Spleen (tissue), 11 donors: ENCODE results near the gene LCMT2. TPM values are rescaled to one million over a fixed set of nuclear protein-coding genes. Genes with fewer than 3 reads are reported as not detected.

Source experiments
- DNase-seq: peaks from one replicate; pipeline ENCODE4 v3.0.0-alpha.2; 2020
- H3K27ac ChIP-seq, 8 donors: fragments of 200-600 bp; sonication (generic) in 7 of 8; 1 replicate in 4 of 8; 2 replicates in 4 of 8; pipeline versions ENCODE4 v1.5.0 to v1.8.0; 2016 to 2021; ENCODE audit warnings: inconsistent platforms in 4 of 8, mild to moderate bottlenecking in 4 of 8, moderate library complexity in 1 of 8
- H3K27me3 ChIP-seq, 7 donors: fragments of 200-600 bp; sonication (generic) in 6 of 7; replicated peaks in 1 of 7; 1 replicate in 4 of 7; 2 replicates in 3 of 7; pipeline versions ENCODE4 v1.5.0 to v1.8.0; 2016 to 2021; ENCODE audit warnings: inconsistent platforms in 3 of 7, mild to moderate bottlenecking in 1 of 7
- H3K36me3 ChIP-seq, 6 donors: fragments of 200-600 bp; sonication (generic) in 5 of 6; 1 replicate in 4 of 6; 2 replicates in 2 of 6; pipeline versions ENCODE4 v1.5.0 to v1.8.0; 2016 to 2021; ENCODE audit warnings: inconsistent platforms in 2 of 6
- H3K4me1 ChIP-seq, 6 donors: fragments of 200-600 bp; sonication (generic) in 5 of 6; 1 replicate in 3 of 6; 2 replicates in 3 of 6; pipeline versions ENCODE4 v1.5.0 to v1.8.0; 2016 to 2021; ENCODE audit warnings: inconsistent platforms in 3 of 6
- H3K4me3 ChIP-seq, 8 donors: fragments of 200-600 bp; sonication (generic) in 7 of 8; 1 replicate in 4 of 8; 2 replicates in 4 of 8; pipeline versions ENCODE4 v1.5.0 to v1.8.0; 2016 to 2021; ENCODE audit warnings: inconsistent platforms in 4 of 8, mild to moderate bottlenecking in 4 of 8, moderate library complexity in 2 of 8
- H3K9me3 ChIP-seq, 8 donors: fragments of 200-600 bp; sonication (generic) in 7 of 8; 1 replicate in 4 of 8; 2 replicates in 4 of 8; pipeline versions ENCODE4 v1.5.0 to v1.8.0; 2016 to 2021; ENCODE audit warnings: inconsistent platforms in 4 of 8
- POLR2A ChIP-seq, 3 donors: fragments of 450-650 bp; IDR thresholded peaks; one replicate each; pipeline ENCODE4 v1.5.1; 2017; ENCODE audit warnings: antibody characterized with exemption in 3 of 3, mild to moderate bottlenecking in 1 of 3
- POLR2AphosphoS5 ChIP-seq, 3 donors: sonication (generic); formaldehyde crosslinking; IDR thresholded peaks; one replicate each; pipeline ENCODE4 v1.5.1; 2017; ENCODE audit warnings: antibody characterized with exemption in 3 of 3
- WGBS, 5 donors: extraction: QIAGEN DNeasy Blood & Tissue Kit in 3 of 5; methylation state at CpG; one replicate each; pipeline versions ENCODE4 v1.1.5 to v1.1.7; 2013 to 2018; 5-methylcytosine and 5-hydroxymethylcytosine counted together
- intact Hi-C: fragments of 100-400 bp; cut with DNase I; formaldehyde crosslinking; loops from one replicate; pipeline ENCODE4 v1.15.0; 2023; ENCODE audit warnings: low total_unique reads
- polyA plus RNA-seq, 3 donors: library from polyadenylated mRNA; stranded (reverse); fragments of 200-250 nt; gene quantifications; one replicate each; pipeline ENCODE4 v1.2.1, GENCODE V29; 2013
- total RNA-seq, 7 donors: library from RNA; depleted of rRNA in 3 of 7; stranded (reverse); fragments of >200 nt in 3 of 7; fragmentation: NEBNext Ultra II Directional in 4 of 7; extraction: Animal tissue kit (Norgen Biotek cat#: 25700) in 4 of 7; gene quantifications; one replicate each; pipeline versions ENCODE4 v1.1.0 to v1.2.1, GENCODE V29; 2016 to 2021
- TF ChIP-seq, protein P1 (sequence below), 11 experiments: fragments of 200-600 bp in 7 of 11; fragments of 450-650 bp in 4 of 11; sonication (generic) in 4 of 11; IDR thresholded peaks in 8 of 11; conservative IDR thresholded peaks in 3 of 11; 1 replicate in 7 of 11; 2 replicates in 4 of 11; pipeline versions ENCODE4 v1.4.0 to v1.8.0; 2016 to 2021; ENCODE audit warnings: antibody characterized with exemption in 11 of 11, inconsistent platforms in 4 of 11, mild to moderate bottlenecking in 1 of 11
- donor health status: healthy with polysubstance abuse.
- donor health status: DM: no; HTN: no; CAD: no; lungs with moderate emphysema.
- donor health status: DM: no; HTN: no; CAD: no.
- donor health status: Bipolar disorder and iron deficiency.
- donor health status: healthy.
- donor health status: DM: no; HTN: no; CAD: no.
- donor health status: DM: yes; HTN: yes; CAD: no.

The LCMT2 gene
- total and polyA plus RNA-seq, 10 donors: 4.3 to 9.2 (median 7.3) TPM

DNA sequence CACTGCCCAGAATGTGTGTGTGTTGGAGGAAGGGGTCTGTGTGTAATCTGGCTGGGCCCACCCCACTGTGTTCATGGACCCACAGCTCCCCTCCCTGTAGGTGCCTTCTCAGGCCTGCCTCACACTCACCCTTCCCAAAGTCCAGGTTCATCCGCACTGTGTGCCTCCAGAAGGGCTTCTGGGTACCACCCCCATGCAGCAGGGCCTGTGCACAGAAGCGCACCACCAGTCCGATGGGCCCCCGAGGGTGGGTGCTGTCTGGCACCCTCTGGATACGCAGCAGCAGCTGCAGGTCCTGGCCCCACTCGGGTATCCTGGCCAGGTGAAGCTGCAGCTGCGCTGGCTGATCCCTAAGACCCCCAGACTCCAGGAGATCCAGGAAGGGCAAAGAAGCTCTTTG lies 50.9 kb downstream of the LCMT2 start:
- no peak for DNase-seq
- no peaks in the 10 kb centered on the region for H3K36me3 ChIP-seq
- TF ChIP-seq, protein P1, sequence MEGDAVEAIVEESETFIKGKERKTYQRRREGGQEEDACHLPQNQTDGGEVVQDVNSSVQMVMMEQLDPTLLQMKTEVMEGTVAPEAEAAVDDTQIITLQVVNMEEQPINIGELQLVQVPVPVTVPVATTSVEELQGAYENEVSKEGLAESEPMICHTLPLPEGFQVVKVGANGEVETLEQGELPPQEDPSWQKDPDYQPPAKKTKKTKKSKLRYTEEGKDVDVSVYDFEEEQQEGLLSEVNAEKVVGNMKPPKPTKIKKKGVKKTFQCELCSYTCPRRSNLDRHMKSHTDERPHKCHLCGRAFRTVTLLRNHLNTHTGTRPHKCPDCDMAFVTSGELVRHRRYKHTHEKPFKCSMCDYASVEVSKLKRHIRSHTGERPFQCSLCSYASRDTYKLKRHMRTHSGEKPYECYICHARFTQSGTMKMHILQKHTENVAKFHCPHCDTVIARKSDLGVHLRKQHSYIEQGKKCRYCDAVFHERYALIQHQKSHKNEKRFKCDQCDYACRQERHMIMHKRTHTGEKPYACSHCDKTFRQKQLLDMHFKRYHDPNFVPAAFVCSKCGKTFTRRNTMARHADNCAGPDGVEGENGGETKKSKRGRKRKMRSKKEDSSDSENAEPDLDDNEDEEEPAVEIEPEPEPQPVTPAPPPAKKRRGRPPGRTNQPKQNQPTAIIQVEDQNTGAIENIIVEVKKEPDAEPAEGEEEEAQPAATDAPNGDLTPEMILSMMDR (IDR thresholded peaks at IDR 0.05 in 8 of 11, conservative IDR thresholded peaks at IDR 0.05 in 3 of 11): no peak
- TF ChIP-seq POLR2A (IDR thresholded peaks at IDR 0.05): no peak
- TF ChIP-seq POLR2AphosphoS5 (IDR thresholded peaks at IDR 0.05): no peak
- H3K27me3 ChIP-seq: peaks cover 0 to 11% (median 0%) of the 10 kb centered on the region in 7 donors
- peaks cover 0 to 7% (median 0%) of the 10 kb centered on the region in 6 donors for H3K4me1 ChIP-seq
- no peaks in the 10 kb centered on the region for H3K9me3 ChIP-seq
- no peak overlapping the region for H3K4me3 ChIP-seq
- H3K27ac ChIP-seq: no peak overlapping the region
- WGBS, 5 donors: 76 to 87% (median 85%) methylated on average over 7 of the region's 7 CpGs
- intact Hi-C loops: no loop called here

GRCh38 chr15:43278869-43279268 lies 51.5 kb downstream of the LCMT2 start:
- no peaks in the 10 kb centered on the region for H3K9me3 ChIP-seq
- intact Hi-C loops: no loop called here
- H3K4me1 ChIP-seq: peaks cover 0 to 1% (median 0%) of the 10 kb centered on the region in 6 donors
- DNase-seq: no peak
- H3K4me3 ChIP-seq: no peak overlapping the region
- no peak overlapping the region for H3K27ac ChIP-seq
- H3K27me3 ChIP-seq: peaks cover 0 to 11% (median 0%) of the 10 kb centered on the region in 7 donors
- H3K36me3 ChIP-seq: no peaks in the 10 kb centered on the region
- WGBS, 5 donors: 84 to 94% (median 86%) methylated on average over 11 of the region's 11 CpGs
- TF ChIP-seq POLR2A (IDR thresholded peaks at IDR 0.05): no peak
- TF ChIP-seq, protein P1 (IDR thresholded peaks at IDR 0.05 in 8 of 11, conservative IDR thresholded peaks at IDR 0.05 in 3 of 11): no peak
- no peak for TF ChIP-seq POLR2AphosphoS5 (IDR thresholded peaks at IDR 0.05)

DNA sequence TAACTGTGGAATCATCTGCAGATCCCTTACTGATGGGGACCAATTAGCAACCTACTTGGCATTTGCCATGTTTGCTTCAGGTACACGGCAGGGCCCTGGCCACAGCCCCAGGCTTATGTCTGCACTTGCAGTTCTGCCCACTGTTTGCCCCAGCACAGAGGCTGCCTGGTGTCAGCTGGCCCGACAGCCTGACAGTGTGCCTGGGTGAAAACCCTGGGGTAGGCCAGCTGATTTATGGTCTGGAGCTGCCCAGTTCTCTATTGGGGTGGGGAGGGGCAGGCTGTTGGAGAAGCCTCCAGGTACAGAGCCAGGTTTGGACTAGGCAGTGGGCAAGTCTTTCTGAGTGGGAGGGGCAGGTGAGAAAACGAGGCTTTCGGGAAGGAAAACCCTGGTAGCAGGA lies 52.5 kb downstream of the LCMT2 start:
- no peak for TF ChIP-seq POLR2AphosphoS5 (IDR thresholded peaks at IDR 0.05)
- TF ChIP-seq, protein P1 (IDR thresholded peaks at IDR 0.05 in 8 of 11, conservative IDR thresholded peaks at IDR 0.05 in 3 of 11): no peak
- TF ChIP-seq POLR2A (IDR thresholded peaks at IDR 0.05): no peak
- no peak for DNase-seq
- Histone ChIP-seq H3K4me3 (no peak overlapping the region), H3K4me1 (no peaks in the 10 kb centered on the region), H3K27me3 (peaks cover 0 to 11% (median 0%) of the 10 kb centered on the region in 7 donors), H3K9me3 (no peaks in the 10 kb centered on the region), H3K27ac (no peak overlapping the region), H3K36me3 (no peaks in the 10 kb centered on the region)
- intact Hi-C loops: no loop called here
- whole genome bisulfite sequencing, 5 donors: 78 to 92% (median 84%) methylated on average over 3 to 4 of the region's 4 CpGs

DNA sequence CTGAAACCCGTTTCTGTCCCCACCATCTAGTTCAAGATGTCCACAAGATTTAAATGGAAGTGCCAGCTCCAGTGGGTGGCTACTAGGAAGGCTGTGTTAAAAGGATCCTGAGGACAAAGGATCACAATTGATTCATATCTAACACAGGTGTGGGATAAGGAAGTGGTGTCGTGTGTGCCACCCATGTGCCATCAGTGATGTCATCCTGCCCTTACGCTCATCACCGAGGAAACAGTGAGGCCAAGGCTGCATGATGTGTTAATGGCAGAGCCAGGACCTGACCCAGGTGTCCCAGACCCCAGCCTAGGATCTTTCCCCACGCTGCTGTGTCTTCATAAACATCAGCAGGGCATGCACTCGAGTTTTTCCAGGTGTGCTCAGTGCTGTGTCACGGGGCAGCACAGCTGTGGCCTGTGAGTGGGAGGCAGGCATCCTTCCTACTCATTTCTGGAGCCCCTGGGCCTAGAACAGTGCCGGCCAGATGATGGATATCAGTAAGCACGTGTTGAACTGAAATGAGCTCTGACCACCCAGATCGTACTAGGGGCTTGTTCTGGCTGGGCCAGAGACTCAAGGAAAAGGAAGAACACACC lies 53.0 kb downstream of the LCMT2 start:
- Histone ChIP-seq H3K4me1 (no peaks in the 10 kb centered on the region), H3K27me3 (peaks cover 0 to 11% (median 0%) of the 10 kb centered on the region in 7 donors), H3K27ac (no peak overlapping the region), H3K4me3 (no peak overlapping the region), H3K9me3 (peaks cover 0 to 3% (median 2%) of the 10 kb centered on the region in 8 donors), H3K36me3 (no peaks in the 10 kb centered on the region)
- DNase-seq: no peak
- intact Hi-C loops: no loop called here
- WGBS, 5 donors: 53 to 70% (median 59%) methylated on average over 9 to 10 of the region's 10 CpGs
- TF ChIP-seq POLR2A (IDR thresholded peaks at IDR 0.05) (no peak), POLR2AphosphoS5 (IDR thresholded peaks at IDR 0.05) (no peak)
- TF ChIP-seq, protein P1 (IDR thresholded peaks at IDR 0.05 in 8 of 11, conservative IDR thresholded peaks at IDR 0.05 in 3 of 11): no peak
